Measurements from ENCODE around the gene SLC39A11.
"Not testable (repeated sequence)": the region's sequence is repeated elsewhere in the genome, so short reads cannot be mapped to it uniquely, and the experiment has no call there.

SLC39A11 gene

DNA sequence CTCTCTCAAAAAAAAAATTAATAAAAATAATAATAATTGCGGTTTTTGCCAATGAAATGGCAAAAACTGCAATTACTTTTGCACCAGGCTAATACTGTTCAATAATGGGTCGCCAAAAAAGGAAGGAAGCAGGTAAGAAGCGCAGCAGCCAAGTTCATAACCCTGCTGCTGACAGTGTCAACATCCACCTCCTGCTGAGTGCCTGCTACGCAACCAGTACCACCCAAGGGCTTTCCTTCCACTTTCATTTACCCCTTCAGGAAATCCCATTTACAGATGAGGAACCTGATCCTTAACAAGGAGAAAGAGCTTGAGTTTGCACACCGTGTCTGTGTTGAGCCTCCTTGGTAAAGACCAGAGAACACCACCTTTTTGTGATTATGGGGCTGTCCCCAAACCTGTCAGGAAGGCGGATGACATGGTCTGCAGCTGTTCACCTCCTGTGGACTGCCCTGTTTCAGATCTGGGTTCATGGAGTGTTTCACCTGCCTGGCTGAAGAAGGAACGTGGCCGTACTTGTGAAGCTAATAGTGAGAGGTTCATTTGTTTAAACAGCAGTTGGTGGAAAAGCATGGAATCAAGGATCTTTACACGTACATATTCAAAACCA lies 378.0 kb downstream of the SLC39A11 start:
- DNase-seq (ENCODE audit: low read depth), result no peak

DNA sequence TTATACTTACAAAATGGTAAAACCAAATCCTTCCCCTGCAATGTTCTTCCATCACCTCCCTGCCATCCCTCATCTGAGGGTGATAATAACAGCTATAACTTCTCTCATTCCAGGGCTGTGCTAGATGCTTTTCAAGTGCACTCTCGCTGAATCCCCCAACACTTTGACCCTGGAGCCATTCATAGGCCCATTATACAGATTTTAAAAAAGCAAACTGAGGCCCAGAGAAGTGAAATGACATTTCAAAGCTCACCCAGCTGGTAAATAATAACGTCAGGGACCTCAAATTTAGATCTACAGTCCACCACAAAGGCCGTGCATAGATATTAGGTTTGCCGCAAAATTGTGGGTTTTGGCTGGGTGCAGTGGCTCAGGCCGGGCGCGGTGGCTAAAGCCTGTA lies 378.8 kb downstream of the SLC39A11 start:
- no peak for DNase-seq (ENCODE audit: low read depth)

DNA sequence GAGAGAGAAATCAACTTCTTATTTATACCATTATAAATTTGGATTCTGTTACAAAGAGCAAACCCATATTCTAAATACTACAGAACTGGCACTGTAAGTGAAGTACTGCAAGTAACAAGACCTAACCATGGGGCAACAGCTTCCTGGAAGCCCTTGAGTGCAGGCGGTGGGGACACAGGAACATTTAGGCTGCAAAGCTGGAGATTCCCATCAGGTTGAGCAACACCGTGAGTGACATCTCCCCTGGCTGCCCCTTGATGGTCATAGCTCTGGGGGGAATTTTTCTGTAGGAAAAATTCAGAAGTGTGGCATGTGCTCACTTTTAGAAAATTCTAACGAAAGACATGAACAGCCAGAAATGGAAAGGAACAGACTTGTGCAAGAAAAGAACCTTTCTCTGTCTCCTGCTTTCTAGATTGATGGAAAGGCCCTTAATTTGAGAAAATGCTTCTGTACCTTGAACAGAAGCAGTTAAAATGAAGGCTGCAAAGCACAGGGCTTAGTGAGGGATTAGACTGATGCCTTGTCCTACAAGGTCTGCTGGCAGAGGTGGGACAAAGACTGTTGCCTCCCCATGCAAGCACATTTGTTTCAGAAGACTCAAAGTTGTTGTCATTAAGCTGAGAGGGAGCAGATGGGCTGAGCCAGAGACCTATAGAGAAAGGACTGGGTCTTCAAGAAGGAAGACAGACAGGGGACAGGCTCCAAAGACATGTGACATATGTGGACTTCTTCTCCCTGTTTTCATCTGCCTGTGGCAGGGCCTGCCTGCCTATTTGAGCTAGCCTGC lies 380.8 kb downstream of the SLC39A11 start:
- no peak for DNase-seq (ENCODE audit: low read depth)

DNA sequence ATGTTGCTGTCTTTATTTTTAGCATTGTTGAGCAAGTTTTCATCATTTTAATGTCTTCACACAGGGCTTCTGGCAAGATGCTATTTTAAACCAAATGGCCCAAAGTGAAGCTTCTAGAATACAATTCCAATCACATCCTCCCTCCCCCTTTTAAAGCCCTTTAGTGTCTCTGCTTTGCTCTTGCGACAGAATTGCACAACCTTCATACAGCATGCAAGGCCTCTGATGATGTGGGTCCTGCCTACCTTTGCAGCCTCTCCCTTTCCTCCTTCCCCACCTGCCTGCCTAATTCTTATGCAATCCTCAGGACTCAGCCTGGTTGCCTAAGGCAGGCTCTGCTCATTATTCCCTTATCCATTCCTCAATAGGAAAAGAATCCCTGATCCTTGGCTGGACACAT lies 381.7 kb downstream of the SLC39A11 start:
- DNase-seq (ENCODE audit: low read depth), result peak; percentile 35

DNA sequence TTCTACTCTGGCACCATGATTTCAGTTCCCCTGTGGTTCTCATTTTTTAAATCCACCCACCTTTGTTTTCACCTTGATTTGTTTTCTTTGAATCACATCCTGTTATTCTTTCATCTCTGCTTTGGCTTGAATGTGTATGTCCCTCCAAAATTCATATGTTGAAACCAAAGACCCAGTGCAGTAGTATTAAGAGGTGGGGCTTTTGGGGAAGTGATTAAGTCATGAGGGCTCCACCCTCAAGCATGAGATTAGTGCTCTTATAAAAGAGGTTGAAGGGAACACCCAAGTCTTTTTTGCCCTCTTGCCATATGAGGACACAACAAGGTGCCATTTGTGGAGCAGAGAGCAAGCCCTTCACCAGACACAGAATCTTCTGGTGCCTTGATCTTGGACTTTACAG lies 382.3 kb downstream of the SLC39A11 start:
- DNase-seq (ENCODE audit: low read depth), result no peak

DNA sequence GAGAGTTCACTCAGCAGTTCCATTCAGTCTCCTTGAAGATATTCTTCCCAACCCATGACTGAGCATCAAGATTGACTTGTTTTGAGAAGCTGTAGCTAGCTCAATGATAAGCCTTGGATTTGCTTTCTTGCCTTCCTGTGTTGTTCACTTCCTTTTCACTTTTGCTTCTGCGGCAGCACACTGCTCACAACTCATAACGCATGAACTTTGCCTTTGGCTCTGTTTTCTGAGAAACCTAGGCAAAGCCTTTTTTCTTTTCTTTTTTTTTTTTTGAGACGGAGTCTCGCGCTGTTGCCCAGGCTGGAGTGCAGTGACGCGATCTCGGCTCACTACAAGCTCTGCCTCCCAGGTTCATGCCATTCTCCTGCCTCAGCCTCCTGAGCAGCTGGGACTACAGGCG lies 383.8 kb downstream of the SLC39A11 start:
- not testable (repeated sequence) for DNase-seq (ENCODE audit: low read depth)

DNA sequence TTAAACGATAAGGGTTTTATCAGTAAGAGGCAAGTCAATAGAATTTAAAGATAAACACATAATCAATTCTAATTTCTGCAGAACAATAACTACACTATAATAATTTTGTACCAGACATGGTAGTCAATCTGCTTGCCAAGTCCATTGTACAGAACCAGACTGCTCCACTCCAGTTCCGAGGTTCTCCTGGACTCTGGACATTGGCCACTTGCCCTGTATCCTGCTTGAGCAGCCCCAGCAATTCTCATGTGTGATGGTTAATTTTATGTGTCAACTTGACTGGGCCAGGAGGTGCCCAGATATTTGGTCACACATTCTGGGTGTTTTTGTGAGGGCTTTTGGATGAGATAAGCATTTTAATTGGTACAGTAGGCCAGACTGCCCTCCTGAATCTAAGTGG lies 384.6 kb downstream of the SLC39A11 start:
- DNase-seq (ENCODE audit: low read depth), result no peak

DNA sequence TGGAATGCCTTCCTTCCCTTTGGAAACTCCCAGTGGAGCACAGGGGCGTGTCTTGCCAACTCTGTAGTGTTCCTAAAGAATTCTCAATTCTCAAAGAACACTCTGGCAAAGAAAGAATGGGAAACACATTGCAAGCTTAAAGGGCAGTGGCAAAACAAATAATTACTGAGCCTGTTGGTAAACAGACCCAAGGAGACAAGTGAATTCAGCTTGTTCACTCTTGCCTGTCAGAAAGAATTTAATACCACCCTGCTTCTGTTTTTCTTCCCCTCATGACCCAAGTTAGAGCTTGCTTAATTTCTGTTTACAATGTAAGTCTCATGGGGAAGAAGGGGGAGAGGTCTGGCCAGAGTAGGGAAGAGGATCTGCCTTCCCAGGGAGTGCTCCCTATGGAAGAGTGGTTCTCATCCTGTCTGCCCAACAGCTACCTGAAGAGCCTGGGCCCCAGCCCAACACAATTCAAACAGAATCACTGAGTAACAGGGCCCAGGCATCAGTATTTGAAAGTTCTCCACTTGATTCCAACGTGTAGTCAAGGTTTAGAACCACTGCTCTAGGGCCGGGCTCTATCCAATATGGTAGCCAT lies 386.0 kb downstream of the SLC39A11 start:
- no peak for DNase-seq (ENCODE audit: low read depth)

DNA sequence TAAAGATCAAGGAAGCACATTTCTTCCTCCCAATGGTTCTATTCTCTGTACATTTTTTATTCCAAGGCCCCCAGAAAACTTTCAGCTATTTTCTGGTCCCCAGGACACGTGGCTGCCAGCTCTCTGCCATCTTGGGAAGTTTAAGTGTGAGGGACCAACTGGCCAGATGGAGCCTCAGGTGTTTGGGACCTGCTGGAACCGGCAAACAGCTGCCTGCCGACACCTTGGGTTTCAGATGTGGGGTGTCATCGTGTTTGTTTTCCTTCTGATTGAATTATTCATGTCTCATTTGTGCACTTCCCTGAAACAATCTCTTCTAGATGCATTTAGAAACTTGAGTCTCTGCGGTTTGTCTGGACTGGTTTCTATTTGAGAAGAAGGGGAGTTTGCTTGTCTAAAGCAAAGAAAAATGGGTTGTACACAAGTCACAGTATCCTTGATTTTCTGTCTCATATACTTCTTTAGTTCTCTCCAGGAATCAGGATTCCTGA lies 386.5 kb downstream of the SLC39A11 start:
- DNase-seq (ENCODE audit: low read depth), result no peak

DNA sequence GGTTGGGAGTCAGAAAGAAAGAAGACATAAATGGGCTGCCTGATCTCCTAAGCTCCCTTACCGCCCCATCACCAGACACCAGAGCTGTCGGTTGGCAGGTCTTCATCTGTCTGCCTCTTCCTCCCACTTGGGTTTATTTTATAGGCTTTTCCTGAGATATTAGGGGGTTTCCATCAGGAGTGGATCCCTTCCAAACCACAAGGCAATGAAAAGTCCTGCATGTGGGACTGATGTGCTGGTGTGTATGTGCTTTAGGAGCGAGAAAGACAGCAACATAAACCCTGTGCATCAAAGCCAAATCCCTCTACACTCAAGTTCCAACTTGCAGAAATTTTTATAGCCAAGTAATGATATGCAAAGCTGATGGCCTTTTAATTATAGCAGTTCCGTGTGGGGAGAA lies 389.5 kb downstream of the SLC39A11 start:
- no peak for DNase-seq (ENCODE audit: low read depth)

DNA sequence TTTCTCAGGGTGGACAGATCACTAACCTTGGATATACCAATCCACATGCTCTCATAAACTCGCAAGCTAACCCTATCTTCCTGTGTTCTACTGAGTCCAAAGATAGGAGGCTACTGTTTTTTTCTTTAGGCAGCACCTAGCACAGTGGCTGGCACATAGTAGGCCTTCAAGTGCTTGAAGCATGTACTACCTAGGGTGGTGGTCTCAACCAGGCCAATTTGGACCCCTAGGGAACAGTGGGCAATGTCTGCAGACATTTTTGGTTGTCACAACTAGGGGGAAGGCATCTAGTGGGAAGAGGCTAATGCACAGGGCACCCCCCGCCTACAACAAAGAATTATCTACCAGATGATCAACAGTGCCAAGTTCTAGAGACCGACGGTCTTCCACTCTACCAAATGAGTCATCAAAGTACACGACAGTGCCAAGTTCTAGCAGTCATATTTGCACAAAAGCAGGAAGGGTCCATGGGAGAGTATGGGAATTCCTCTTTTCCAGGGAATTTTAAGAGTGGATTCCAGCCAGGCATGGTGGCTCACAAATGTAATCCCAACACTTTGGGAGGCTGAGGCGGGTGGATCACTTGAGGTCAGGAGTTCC lies 390.3 kb downstream of the SLC39A11 start:
- DNase-seq (ENCODE audit: low read depth), result peak; percentile 43

DNA sequence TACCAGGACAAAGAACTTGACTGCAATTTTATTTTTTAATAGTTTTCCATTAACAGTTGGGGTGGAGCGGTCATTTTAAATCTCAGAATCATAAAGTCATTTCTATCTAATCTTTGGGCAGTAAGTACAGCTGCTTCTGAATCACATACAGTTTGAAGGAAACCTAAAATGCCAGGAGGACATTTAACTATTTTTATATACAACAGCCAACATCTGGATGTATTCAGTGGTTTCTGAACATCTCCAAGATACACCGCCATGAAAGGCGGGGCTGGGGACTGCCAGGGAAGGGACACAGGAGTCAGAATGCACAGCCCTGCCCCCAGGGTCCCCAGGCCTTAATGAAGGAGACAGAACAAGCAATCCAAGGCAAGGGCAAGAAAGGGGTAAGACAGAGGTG lies 392.3 kb downstream of the SLC39A11 start:
- DNase-seq (ENCODE audit: low read depth), result no peak

DNA sequence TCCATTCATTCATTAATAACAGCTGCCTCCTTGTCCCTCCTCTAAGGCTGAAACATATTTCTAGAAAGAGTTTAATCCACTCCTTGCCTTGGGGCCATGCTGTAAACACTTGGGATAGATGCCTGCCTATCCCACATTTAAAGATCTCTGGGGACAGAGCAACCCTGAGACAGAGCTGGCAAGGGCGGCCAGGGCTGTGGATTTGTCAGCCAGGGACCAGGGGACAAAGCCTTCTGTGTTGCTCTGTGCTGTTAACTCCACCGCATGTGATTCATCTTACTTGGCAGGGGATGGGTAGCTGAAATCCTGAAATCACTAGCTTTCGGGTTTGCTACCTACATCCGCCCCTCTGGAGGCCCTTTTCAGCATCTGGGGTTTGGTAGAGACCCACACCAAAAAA lies 392.9 kb downstream of the SLC39A11 start:
- no peak for DNase-seq (ENCODE audit: low read depth)

DNA sequence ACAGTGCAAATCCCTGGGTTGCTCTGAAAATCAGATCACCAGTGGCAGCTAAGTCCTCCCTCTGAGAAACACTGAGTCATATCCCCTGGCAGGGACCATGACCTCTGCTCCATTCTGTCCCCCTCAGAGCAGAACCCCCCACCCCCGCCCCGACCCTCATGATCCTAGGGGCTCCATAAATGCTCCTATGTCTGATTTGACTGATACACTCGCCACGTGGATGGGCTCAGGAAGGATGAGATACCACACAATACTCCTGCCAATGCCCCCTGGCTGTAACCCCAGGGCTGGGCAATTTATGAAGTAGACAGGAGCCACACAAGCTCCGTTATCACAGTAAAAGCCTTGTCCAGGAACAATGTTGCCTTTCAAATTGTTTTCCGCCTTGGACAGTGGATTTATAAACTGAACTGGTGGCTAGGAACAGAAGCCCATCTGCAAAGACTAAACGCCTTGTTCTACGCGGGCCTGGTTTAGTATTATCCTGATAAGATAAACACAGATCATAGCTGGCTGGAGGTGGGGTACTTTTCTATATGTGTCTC lies 394.8 kb downstream of the SLC39A11 start:
- no peak for DNase-seq (ENCODE audit: low read depth)

DNA sequence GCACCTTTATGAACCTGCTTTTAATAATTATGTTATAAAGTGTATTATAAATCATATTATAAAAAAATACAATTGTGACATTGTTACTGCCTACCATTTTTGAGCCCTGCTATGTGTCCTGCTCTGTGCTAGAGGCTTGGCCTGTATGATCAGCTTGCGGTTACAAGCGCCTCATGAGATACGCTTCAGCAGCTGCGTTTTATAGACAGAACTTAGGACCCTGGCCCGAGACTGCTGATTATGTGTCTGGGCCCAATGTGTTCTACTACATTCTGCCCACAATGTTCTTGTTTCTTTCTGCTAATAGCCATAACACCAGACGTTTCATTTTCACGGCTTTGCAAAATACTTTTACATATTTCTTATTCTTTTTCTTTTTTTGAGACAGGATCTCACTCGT lies 395.8 kb downstream of the SLC39A11 start:
- DNase-seq (ENCODE audit: low read depth), result no peak

DNA sequence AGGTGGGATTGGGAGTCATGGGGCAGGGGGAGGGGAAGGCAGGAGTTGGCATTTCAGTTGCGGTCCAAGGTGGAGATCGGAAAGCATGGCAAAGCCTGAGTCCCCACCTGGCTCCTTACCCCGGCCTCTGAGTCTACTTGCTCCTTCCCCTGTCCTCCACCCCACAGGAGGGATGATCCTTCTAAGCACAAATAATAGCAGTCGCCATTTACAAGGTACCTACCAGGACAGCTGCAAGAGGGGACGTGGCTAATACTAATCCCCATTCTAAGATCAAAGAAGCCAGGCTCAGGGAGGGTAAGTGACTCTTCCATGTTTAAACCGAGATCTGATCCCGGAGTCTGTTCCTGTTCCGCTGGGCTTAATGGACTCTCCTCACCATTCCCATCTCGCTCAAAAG lies 396.3 kb downstream of the SLC39A11 start:
- no peak for DNase-seq (ENCODE audit: low read depth)

DNA sequence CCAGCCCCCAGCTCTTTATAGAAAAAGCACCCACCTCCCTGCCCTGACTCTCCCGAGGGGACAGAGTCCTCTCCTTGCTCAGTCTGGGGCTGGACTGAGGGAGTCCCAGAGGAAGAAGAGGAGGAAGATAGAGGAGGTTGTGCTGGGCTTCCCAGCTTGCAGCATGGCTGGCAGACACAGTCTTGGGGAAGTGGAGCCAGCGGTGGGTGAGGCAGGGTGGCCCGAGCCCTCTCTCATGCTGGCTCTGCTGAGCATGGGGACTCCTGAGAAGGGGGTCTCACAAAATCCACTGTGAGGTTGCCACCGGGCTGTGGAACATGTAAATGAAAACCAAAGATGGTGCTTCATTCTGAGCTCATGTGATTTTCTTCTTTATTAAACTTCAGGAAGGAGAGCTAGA lies 398.5 kb downstream of the SLC39A11 start:
- DNase-seq (ENCODE audit: low read depth), result no peak

DNA sequence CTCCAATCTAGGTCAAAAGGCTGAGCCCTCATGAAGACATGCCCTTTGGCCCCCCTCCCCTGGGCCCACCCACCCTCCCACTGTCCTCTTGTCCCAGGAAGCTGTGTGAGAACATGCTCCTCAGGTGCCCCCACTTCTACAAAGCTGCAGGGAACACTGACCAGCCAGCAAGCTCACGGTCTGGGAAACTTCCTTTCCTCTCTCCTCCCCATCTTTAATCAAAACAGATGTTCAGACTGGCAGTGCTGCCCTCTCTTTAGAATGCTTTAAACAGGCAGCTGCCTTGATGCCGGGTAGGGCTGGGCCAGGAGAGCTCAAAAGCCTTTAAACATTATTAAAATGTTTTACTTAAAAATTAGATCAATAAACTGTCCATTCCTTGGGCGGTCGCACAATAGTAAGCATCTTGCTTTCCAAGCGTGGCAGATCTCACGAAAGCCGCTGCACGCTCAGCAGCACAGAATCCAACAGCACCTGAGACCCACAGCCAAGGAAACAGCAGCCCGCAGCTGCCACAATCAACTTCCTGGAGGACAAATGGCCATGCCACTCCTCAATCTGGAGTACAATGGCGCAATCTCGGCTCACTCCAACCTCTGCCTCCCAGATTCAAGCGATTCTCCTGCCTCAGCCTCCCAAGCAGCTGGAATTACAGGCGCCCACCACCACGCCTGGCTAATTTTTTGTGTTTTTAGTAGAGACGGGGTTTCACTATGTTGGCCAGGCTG lies 399.2 kb downstream of the SLC39A11 start:
- no peak for DNase-seq (ENCODE audit: low read depth)

DNA sequence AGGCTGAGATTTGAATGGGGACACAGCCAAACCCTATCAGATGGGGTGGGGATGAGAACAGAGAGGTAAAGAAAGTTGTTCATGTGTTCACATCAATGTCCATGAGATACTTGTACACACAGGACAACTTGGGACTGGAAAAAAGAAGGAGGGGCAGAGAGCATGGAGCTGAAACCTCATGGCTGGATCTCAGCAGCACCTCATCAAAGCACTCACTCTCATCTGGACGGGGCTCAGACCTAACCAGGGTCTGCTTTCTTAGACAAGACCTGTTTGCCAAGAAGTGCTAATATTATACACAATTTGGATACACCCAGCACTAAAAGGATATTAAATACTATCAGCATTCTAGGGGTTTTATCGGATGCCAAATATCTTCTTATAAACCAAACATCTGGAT lies 399.8 kb downstream of the SLC39A11 start:
- no peak for DNase-seq (ENCODE audit: low read depth)

DNA sequence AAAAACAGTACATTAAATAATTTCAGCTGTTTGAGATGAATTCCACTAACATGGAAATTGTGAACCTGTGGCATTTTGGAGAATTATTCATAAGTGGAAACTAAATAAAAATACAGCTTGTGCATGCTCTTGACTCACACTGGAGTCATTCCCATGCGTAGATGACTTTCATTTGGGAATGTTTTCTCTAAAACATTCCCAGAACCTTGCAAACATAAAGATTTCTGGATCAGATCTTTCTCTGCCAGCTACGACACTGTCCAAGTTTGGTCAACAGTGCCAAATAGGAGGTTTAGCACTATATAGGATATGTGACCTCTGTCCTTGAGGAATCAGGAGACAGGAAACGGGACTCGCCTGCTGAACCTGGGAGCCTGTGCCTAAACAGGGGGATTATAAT lies 400.9 kb downstream of the SLC39A11 start:
- DNase-seq (ENCODE audit: low read depth), result peak; percentile 14

DNA sequence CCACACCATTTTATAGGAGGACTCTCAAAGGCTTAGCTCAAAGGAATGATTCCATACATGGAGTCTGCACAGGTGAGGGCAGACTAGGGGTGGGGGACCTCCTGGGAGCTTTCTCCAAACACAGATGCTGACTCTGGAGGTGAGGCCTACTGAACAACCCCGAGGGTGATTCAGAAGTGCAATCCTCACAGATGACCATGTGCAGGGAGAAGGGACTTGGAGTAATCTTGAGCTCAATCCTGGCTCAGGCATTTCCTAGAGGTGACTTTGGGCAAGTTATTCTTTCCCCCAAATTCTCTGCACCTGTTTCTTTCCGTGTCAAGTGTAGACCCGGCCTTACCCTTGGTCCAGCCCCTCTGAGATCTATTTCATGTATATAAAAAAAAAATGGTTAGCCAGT lies 401.5 kb downstream of the SLC39A11 start:
- no peak for DNase-seq (ENCODE audit: low read depth)

DNA sequence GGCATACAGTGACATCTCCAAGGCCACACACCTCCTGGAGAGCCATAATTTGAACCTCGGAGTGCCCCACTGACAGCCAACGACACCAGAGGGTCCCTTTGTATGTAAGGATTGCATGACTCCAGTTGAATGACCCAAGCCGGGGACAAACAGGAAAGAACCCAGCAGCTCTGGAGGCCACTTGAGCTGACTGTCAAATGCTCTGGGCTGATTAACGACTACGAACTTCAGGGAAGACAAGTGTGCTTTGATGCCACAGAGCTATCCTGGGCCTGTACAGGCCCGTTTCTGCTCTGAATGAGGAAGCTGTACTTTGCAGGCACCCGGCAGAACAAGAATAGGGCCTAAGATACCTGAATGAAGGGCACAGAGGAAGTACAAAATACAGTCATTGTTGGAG lies 404.6 kb downstream of the SLC39A11 start:
- no peak for DNase-seq (ENCODE audit: low read depth)

All from amniotic epithelial cell (primary cell).